GM18907 (cell line): Measurements from ENCODE around the gene FRY.

Experiments used
- ATAC-seq: cut with Tn5 transposase; IDR thresholded peaks from one replicate; pipeline ENCODE4 v1.9.1; 2021; ENCODE audit warnings: mild to moderate bottlenecking, moderate library complexity; ENCODE audit not compliant: unreplicated experiment

Gene FRY

GRCh38 chr13:32347651-32348050 lies 316.1 kb downstream of the FRY start:
- no peak for ATAC-seq
